Karpas-422 (cell line): ENCODE measurements around the gene FBLN5. TPM values are rescaled to one million over a fixed set of nuclear protein-coding genes. Genes with fewer than 3 reads are reported as not detected.

Experiments used
- DNase-seq: peaks from one replicate; pipeline ENCODE4 v3.0.0-alpha.2; 2015
- H2AFZ ChIP-seq: fragments of 200-600 bp; sonication (generic); 2 replicates; pipeline ENCODE4 v1.6.1; 2014; ENCODE audit warnings: antibody characterized with exemption, low read length, mixed read lengths
- H3K27ac ChIP-seq: fragments of 200-600 bp; sonication (generic); 2 replicates; pipeline ENCODE4 v1.5.1; 2014; ENCODE audit warnings: mild to moderate bottlenecking, low read length, moderate library complexity
- H3K27me3 ChIP-seq: fragments of 200-600 bp; sonication (generic); 2 replicates; pipeline ENCODE4 v1.6.1; 2014; ENCODE audit warnings: low read length, mixed read lengths
- H3K36me3 ChIP-seq: fragments of 200-600 bp; sonication (generic); 2 replicates; pipeline ENCODE4 v1.6.1; 2014; ENCODE audit warnings: low read length, mixed read lengths; ENCODE audit not compliant: insufficient read depth
- H3K4me1 ChIP-seq: fragments of 200-600 bp; sonication (generic); 2 replicates; pipeline ENCODE4 v1.6.1; 2014; ENCODE audit warnings: mild to moderate bottlenecking, low read length, mixed read lengths
- H3K4me2 ChIP-seq: fragments of 200-600 bp; sonication (generic); 2 replicates; pipeline ENCODE4 v1.6.1; 2014; ENCODE audit warnings: low read length, low read depth, mild to moderate bottlenecking; ENCODE audit not compliant: poor library complexity, severe bottlenecking
- H3K4me3 ChIP-seq: fragments of 200-600 bp; sonication (generic); 2 replicates; pipeline ENCODE4 v1.5.1; 2014; ENCODE audit warnings: mild to moderate bottlenecking, antibody characterized with exemption, low read length, mixed read lengths
- H3K79me2 ChIP-seq: fragments of 200-600 bp; sonication (generic); 2 replicates; pipeline ENCODE4 v1.6.1; 2014; ENCODE audit warnings: mild to moderate bottlenecking, low read length, mixed read lengths
- H3K9ac ChIP-seq: fragments of 200-600 bp; sonication (generic); 2 replicates; pipeline ENCODE4 v1.6.0; 2014; ENCODE audit warnings: low read length
- H3K9me2 ChIP-seq: fragments of 200-600 bp; sonication (generic), shearing (Covaris generic); replicated peaks from 2 replicates; pipeline ENCODE4 v1.6.0; 2014; ENCODE audit warnings: mild to moderate bottlenecking, low read length, moderate library complexity; ENCODE audit not compliant: insufficient read depth
- H3K9me3 ChIP-seq: fragments of 300-700, 200-600 bp; sonication (generic); 2 replicates; pipeline ENCODE4 v1.6.1; 2014; ENCODE audit warnings: low read length, mixed read lengths
- H4K20me1 ChIP-seq: fragments of 200-600 bp; sonication (generic); 2 replicates; pipeline ENCODE4 v1.6.1; 2014; ENCODE audit warnings: mild to moderate bottlenecking, antibody characterized with exemption, low read length, low read depth; ENCODE audit not compliant: insufficient read depth
- total RNA-seq: library from RNA; depleted of rRNA; stranded (reverse); fragments of >200 nt; shearing (Covaris generic); gene quantifications from 2 replicates; pipeline ENCODE4 v1.2.3, GENCODE V29; 2014; ENCODE audit warnings: low replicate concordance

Gene FBLN5
- total RNA-seq, 1 experiment from 2014 or later: not detected

DNA sequence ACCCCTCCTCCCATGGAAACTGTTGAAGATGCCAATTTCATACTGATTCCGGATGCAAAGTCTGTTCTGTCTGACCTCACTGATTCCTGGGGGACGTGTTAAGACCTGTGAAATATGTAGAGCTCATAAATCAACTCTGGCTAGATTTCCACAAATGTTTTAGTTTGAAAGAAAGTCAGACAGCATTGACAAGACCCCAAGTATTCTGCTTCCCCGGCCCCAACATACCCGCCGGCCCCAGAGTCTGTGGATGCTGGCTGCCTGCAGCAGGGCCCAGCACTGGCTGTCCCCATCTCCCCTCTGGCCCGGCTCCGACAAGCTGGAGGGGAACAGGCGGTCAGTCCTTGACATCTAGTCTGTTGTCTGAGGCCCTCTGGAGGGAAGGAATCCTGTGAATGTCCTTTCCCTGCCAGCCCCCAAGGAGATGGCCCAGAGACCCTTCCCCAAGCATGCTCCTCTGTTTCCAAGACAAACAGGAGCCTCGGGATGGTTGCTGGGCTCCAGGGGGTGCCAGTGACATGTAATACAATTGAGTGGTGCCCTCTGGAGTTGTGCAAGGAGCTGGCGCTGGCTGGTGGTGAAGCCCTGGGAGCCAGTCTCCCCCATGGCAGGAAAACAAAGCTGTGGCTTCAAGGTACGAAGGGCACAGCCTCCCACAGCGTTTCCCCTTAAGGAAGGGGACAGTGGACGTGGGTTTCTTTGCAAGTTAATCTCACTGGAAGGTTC is 22.3 kb downstream of the FBLN5 start:
- DNase-seq: no peak
- Histone ChIP-seq H3K9me3 (no peaks in the 10 kb centered on the region), H3K4me1 (no peaks in the 10 kb centered on the region), H4K20me1 (no peaks in the 10 kb centered on the region), H3K4me2 (no peak overlapping the region), H3K27ac (no peak overlapping the region), H3K79me2 (no peaks in the 10 kb centered on the region), H3K27me3 (peaks cover 3% of the 10 kb centered on the region; the same call in 1 of the 2 replicates), H3K9me2 (no peaks in the 10 kb centered on the region), H3K9ac (no peak overlapping the region), H2AFZ (no peak overlapping the region), H3K36me3 (no peaks in the 10 kb centered on the region), H3K4me3 (no peak overlapping the region)

DNA sequence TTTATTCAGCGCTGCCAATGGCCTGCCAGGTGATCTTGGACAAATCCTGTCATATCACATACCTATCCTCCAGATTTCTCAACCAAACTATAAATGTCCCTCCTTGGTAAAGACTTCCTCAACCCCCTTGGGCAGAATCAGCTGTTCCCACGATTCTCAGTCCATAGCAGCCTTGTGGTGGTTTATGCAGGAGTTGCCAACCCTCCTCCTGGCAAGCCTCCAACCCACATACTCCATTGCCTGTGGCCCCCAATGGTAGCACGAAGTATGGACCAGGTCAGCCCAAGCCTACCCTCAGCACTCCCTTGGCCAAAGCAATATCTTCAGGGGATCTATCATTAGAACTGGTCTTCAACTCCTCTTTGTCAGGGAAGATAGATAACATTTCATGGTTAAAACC is 27.0 kb downstream of the FBLN5 start:
- H3K4me2 ChIP-seq: no peak overlapping the region
- no peak overlapping the region for H3K9ac ChIP-seq
- no peaks in the 10 kb centered on the region for H3K27me3 ChIP-seq
- H3K27ac ChIP-seq: no peak overlapping the region
- H4K20me1 ChIP-seq: no peaks in the 10 kb centered on the region
- H3K9me3 ChIP-seq: no peaks in the 10 kb centered on the region
- H3K4me3 ChIP-seq: no peak overlapping the region
- H2AFZ ChIP-seq: no peak overlapping the region
- H3K4me1 ChIP-seq: no peaks in the 10 kb centered on the region
- H3K79me2 ChIP-seq: no peaks in the 10 kb centered on the region
- H3K36me3 ChIP-seq: no peaks in the 10 kb centered on the region
- no peak for DNase-seq
- no peaks in the 10 kb centered on the region for H3K9me2 ChIP-seq

GRCh38 chr14:91919814-91920213 is 27.7 kb downstream of the FBLN5 start:
- no peak for DNase-seq
- H2AFZ ChIP-seq: no peak overlapping the region
- no peak overlapping the region for H3K9ac ChIP-seq

GRCh38 chr14:91918186-91918883 is 29.2 kb downstream of the FBLN5 start:
- no peak for DNase-seq
- Histone ChIP-seq H3K9me3 (no peaks in the 10 kb centered on the region), H3K9me2 (no peaks in the 10 kb centered on the region), H3K9ac (no peak overlapping the region), H3K36me3 (no peaks in the 10 kb centered on the region), H3K27me3 (no peaks in the 10 kb centered on the region), H3K4me3 (no peak overlapping the region), H3K79me2 (no peaks in the 10 kb centered on the region), H3K4me1 (no peaks in the 10 kb centered on the region), H2AFZ (no peak overlapping the region), H3K27ac (no peak overlapping the region), H3K4me2 (no peak overlapping the region), H4K20me1 (no peaks in the 10 kb centered on the region)

More at GRCh38 chr14:91919814-91920213, 27.7 kb downstream of the FBLN5 start:
- no peaks in the 10 kb centered on the region for H3K9me3 ChIP-seq
- no peak overlapping the region for H3K27ac ChIP-seq
- H3K79me2 ChIP-seq: no peaks in the 10 kb centered on the region
- H3K9me2 ChIP-seq: no peaks in the 10 kb centered on the region
- H3K4me1 ChIP-seq: no peaks in the 10 kb centered on the region
- no peak overlapping the region for H3K4me2 ChIP-seq
- no peaks in the 10 kb centered on the region for H3K27me3 ChIP-seq
- H3K36me3 ChIP-seq: no peaks in the 10 kb centered on the region
- H3K4me3 ChIP-seq: no peak overlapping the region
- no peaks in the 10 kb centered on the region for H4K20me1 ChIP-seq

- DNase-seq: no peak
- H3K9me2 ChIP-seq: no peaks in the 10 kb centered on the region
- peaks cover 9% of the 10 kb centered on the region for H3K4me1 ChIP-seq
- no peaks in the 10 kb centered on the region for H3K27me3 ChIP-seq
- H3K36me3 ChIP-seq: no peaks in the 10 kb centered on the region
- no peaks in the 10 kb centered on the region for H4K20me1 ChIP-seq
- no peak overlapping the region for H3K4me2 ChIP-seq
- no peak overlapping the region for H3K27ac ChIP-seq
- no peak overlapping the region for H3K4me3 ChIP-seq
- no peak overlapping the region for H3K9ac ChIP-seq
- H2AFZ ChIP-seq: 0 out of 2 replicates have a peak overlapping the region, but pooled peaks have one; percentile 57
- H3K79me2 ChIP-seq: no peaks in the 10 kb centered on the region
- H3K9me3 ChIP-seq: no peaks in the 10 kb centered on the region
Measured at GRCh38 chr14:91912035-91912434, 35.5 kb downstream of the FBLN5 start.

DNA sequence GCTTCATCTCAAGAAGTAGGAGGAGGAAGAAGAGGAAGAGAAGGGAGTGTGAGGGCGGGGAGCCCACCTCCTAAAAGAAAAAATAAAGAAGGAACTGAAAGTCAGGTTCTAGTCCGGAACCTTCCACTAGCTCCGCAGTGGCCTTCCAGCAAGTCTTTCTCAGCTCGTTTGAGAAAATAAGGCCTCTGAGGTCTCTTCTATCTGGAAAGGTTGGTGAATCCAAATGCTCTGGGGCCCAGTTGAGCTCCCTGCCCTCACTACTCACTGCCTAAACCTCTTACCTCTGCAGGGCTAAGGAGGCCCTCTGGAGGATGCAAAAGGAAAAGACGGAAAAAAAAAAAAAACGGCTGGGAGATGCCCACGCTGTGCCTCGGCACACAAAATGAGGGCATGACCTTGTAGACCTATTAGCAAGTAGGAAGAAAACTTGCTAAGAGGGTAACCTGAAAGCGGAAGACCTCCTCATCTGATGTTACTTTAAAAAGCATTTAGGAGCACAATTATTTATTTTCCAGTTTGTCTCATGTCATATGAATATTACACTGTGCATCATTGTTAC is 35.9 kb downstream of the FBLN5 start:
- Histone ChIP-seq H3K4me2 (peak overlapping the region; percentile 5), H2AFZ (peak overlapping the region; percentile 57; the same call in 1 of the 2 replicates), H3K36me3 (no peaks in the 10 kb centered on the region), H3K27ac (no peak overlapping the region), H3K9ac (no peak overlapping the region), H3K4me1 (peaks cover 9% of the 10 kb centered on the region), H3K27me3 (no peaks in the 10 kb centered on the region), H3K79me2 (no peaks in the 10 kb centered on the region), H3K9me2 (no peaks in the 10 kb centered on the region), H3K4me3 (no peak overlapping the region), H4K20me1 (no peaks in the 10 kb centered on the region), H3K9me3 (no peaks in the 10 kb centered on the region)
- peak; percentile 82 for DNase-seq

GRCh38 chr14:91910196-91910595 is 37.3 kb downstream of the FBLN5 start:
- DNase-seq: no peak
- H3K4me3 ChIP-seq: no peak overlapping the region
- no peaks in the 10 kb centered on the region for H4K20me1 ChIP-seq
- no peak overlapping the region for H2AFZ ChIP-seq
- H3K9me2 ChIP-seq: no peaks in the 10 kb centered on the region
- no peak overlapping the region for H3K4me2 ChIP-seq
- H3K27me3 ChIP-seq: no peaks in the 10 kb centered on the region
- peaks cover 9% of the 10 kb centered on the region for H3K4me1 ChIP-seq
- no peak overlapping the region for H3K9ac ChIP-seq
- H3K27ac ChIP-seq: no peak overlapping the region
- no peaks in the 10 kb centered on the region for H3K79me2 ChIP-seq
- no peaks in the 10 kb centered on the region for H3K9me3 ChIP-seq
- no peaks in the 10 kb centered on the region for H3K36me3 ChIP-seq

DNA sequence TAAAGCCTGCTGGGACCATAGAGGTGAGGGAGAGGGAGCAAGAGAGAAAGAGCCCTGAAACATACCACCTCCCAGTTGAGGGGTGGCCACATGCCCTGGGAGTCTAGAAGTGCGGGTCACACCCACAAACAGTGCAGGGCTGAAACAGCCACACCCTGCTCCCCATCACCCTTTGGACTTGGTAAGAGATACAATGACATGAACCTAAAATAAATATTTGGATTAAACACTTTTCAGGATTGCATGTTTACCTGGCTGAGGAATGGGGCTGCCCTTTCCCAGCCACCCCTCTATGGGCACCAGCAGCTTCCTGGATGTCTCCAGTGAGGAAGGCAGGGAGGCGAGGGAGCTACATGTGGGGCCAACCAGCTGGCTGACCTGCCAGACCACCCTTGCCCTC is 41.1 kb downstream of the FBLN5 start:
- H3K9me2 ChIP-seq: no peaks in the 10 kb centered on the region
- no peak overlapping the region for H3K4me3 ChIP-seq
- peaks cover 3% of the 10 kb centered on the region for H3K4me1 ChIP-seq
- H3K36me3 ChIP-seq: no peaks in the 10 kb centered on the region
- no peaks in the 10 kb centered on the region for H3K27me3 ChIP-seq
- no peak for DNase-seq
- no peaks in the 10 kb centered on the region for H4K20me1 ChIP-seq
- H3K9me3 ChIP-seq: no peaks in the 10 kb centered on the region
- H3K9ac ChIP-seq: no peak overlapping the region
- H3K79me2 ChIP-seq: no peaks in the 10 kb centered on the region
- H3K4me2 ChIP-seq: no peak overlapping the region
- H2AFZ ChIP-seq: no peak overlapping the region
- H3K27ac ChIP-seq: no peak overlapping the region
